Measurements from ENCODE around the gene FOXN3. TPM values are rescaled to one million over a fixed set of nuclear protein-coding genes. Genes with fewer than 3 reads are reported as not detected.

The FOXN3 gene
- total and polyA plus RNA-seq, 10 of the 15 experiments (the other 5 are each of a cell fraction or from before 2014, with no cell fraction given): 4.5 to 68.9 (median 29.7) TPM

- Histone ChIP-seq H3K9ac (ENCODE audit: control insufficient read depth, insufficient read depth, low read length) (no peak overlapping the region), H4K20me1 (ENCODE audit: control insufficient read depth, insufficient read depth) (no peaks in the 10 kb centered on the region), H3K4me1 (ENCODE audit: control insufficient read depth, insufficient read depth, low read length) (peaks cover 11% of the 10 kb centered on the region), H3K79me2 (ENCODE audit: control insufficient read depth, insufficient read depth, low read length) (no peaks in the 10 kb centered on the region), H3K27me3 (replicated peaks in 1 of 2; ENCODE audit: control insufficient read depth in 2 of 2, insufficient read depth in 2 of 2, low read length in 1 of 2) (no peaks in the 10 kb centered on the region), H3K27ac (ENCODE audit: control insufficient read depth, insufficient read depth) (no peak overlapping the region), H3K9me3 (replicated peaks; ENCODE audit: control insufficient read depth, insufficient read depth, low read length) (no peaks in the 10 kb centered on the region; the same call in 2 of the 3 replicates), H2AFZ (ENCODE audit: control insufficient read depth, low read depth, low read length) (no peak overlapping the region), H3K36me3 (ENCODE audit: control insufficient read depth in 2 of 2, insufficient read depth in 2 of 2, low read length in 1 of 2) (peaks cover 0 to 5% of the 10 kb centered on the region in 2 experiments; a peak in 2 of 4 replicates), H3K4me3 (no peak overlapping the region), H3K4me2 (ENCODE audit: control insufficient read depth, insufficient read depth) (no peak overlapping the region)
- in situ Hi-C loops (cut with MboI): no loop called here
- intact Hi-C loops (cut with micrococcal nuclease; ENCODE audit: unreplicated experiment): no loop called here
- ChIA-PET POLR2A (no interaction called here), CTCF (no interaction called here), RAD21 (ENCODE audit: unreplicated experiment) (no interaction called here), SMC1A (ENCODE audit: uncharacterized antibody, unreplicated experiment) (interaction anchor here (1.5 kb wide), 1 partner anchor 32 kb away, joined by 4 read pairs; no protein-coding TSS in a partner anchor)
- no peak for DNase-seq (ENCODE audit: low read depth, low spot score)
- 100% methylated on average over 4 of the region's 4 CpGs for WGBS (ENCODE audit: insufficient coverage, insufficient replicate concordance, low lambda C conversion rate, missing lambda C conversion rate)
- TF ChIP-seq STAT1 (conservative IDR thresholded peaks at IDR 0.05) (no peak), GABPA (IDR thresholded peaks at IDR 0.05; ENCODE audit: low read depth) (no peak), BHLHE40 (IDR thresholded peaks at IDR 0.05; ENCODE audit: borderline replicate concordance in 1 of 2, low read depth in 2 of 2, low read length in 1 of 2) (no peak), BCL11A (IDR thresholded peaks at IDR 0.05; ENCODE audit: low read depth, low read length) (no peak), NFYA (IDR thresholded peaks at IDR 0.05; ENCODE audit: borderline replicate concordance, low read depth, low read length) (no peak), NR2C2 (IDR thresholded peaks at IDR 0.05; ENCODE audit: borderline replicate concordance, control insufficient read depth, insufficient read length, low read depth) (no peak), RFX5 (IDR thresholded peaks at IDR 0.05; ENCODE audit: low read depth, low read length) (no peak), IRF5 (IDR thresholded peaks at IDR 0.05; ENCODE audit: borderline replicate concordance) (no peak), ATF7 (IDR thresholded peaks at IDR 0.05; ENCODE audit: low read depth) (no peak), POLR2A (IDR thresholded peaks at IDR 0.05; ENCODE audit: low read depth, low read length) (no peak), CUX1 (IDR thresholded peaks at IDR 0.05; ENCODE audit: insufficient replicate concordance, low read depth, low read length) (no peak), ETV6 (conservative IDR thresholded peaks at IDR 0.05 in 1 of 2, IDR thresholded peaks at IDR 0.05 in 1 of 2; ENCODE audit: borderline replicate concordance in 1 of 2, low read depth in 1 of 2) (no peak), RBBP5 (conservative IDR thresholded peaks at IDR 0.05) (no peak), RCOR1 (conservative IDR thresholded peaks at IDR 0.05; ENCODE audit: low read depth, low read length) (no peak), TCF3 (IDR thresholded peaks at IDR 0.05; ENCODE audit: borderline replicate concordance, insufficient read depth, low read depth, low read length) (no peak), CBX5 (IDR thresholded peaks at IDR 0.05; ENCODE audit: low read depth) (no peak)
- no peak for ATAC-seq
- no peak for FAIRE-seq
- BruUV-seq (replicated peaks): no TSS peak
Measured at GRCh38 chr14:89197623-89198022, 219.4 kb downstream of the FOXN3 start.
